Stimulated activated naive B cell treated with anti-CD40 and anti-IgM and Interleukin-4, amounts not matched to agents 10 μg/mL and 1 μg/mL and 100 μg/mL, for 72 hours (primary cell): Measurements from ENCODE around the gene SCARB1.
"Not testable (repeated sequence)": the region's sequence is repeated elsewhere in the genome, so short reads cannot be mapped to it uniquely, and the experiment has no call there.

Experiments
- ATAC-seq, 2 donors: fragments of 150-1000 bp; cut with Tn5 transposase; replicated peaks; 2 replicates each; pipeline ENCODE4 v1.10.0; 2021; ENCODE audit warnings: moderate library complexity in 1 of 2
- DNase-seq: peaks from one replicate; pipeline ENCODE4 v3.0.0; 2021
- H3K27ac Mint-ChIP-seq: one replicate; pipeline ENCODE4 v1.8.0; 2022; ENCODE audit warnings: mild to moderate bottlenecking, mixed read lengths
- H3K27me3 Mint-ChIP-seq, 2 donors: one replicate each; pipeline ENCODE4 v1.8.0; 2022; ENCODE audit warnings: mixed read lengths in 2 of 2
- H3K36me3 Mint-ChIP-seq, 2 donors: one replicate each; pipeline ENCODE4 v1.8.0; 2022; ENCODE audit warnings: mixed read lengths in 2 of 2, mild to moderate bottlenecking in 1 of 2
- H3K4me1 Mint-ChIP-seq, 2 donors: one replicate each; pipeline ENCODE4 v1.8.0; 2022; ENCODE audit warnings: mixed read lengths in 2 of 2, mild to moderate bottlenecking in 1 of 2
- H3K4me3 Mint-ChIP-seq, 2 donors: one replicate each; pipeline ENCODE4 v1.8.0; 2022; ENCODE audit warnings: mild to moderate bottlenecking in 2 of 2, mixed read lengths in 2 of 2, moderate library complexity in 1 of 2
- H3K9me3 Mint-ChIP-seq, 2 donors: one replicate each; pipeline ENCODE4 v1.8.0; 2022; ENCODE audit warnings: mixed read lengths in 2 of 2, mild to moderate bottlenecking in 1 of 2

The SCARB1 gene

DNA sequence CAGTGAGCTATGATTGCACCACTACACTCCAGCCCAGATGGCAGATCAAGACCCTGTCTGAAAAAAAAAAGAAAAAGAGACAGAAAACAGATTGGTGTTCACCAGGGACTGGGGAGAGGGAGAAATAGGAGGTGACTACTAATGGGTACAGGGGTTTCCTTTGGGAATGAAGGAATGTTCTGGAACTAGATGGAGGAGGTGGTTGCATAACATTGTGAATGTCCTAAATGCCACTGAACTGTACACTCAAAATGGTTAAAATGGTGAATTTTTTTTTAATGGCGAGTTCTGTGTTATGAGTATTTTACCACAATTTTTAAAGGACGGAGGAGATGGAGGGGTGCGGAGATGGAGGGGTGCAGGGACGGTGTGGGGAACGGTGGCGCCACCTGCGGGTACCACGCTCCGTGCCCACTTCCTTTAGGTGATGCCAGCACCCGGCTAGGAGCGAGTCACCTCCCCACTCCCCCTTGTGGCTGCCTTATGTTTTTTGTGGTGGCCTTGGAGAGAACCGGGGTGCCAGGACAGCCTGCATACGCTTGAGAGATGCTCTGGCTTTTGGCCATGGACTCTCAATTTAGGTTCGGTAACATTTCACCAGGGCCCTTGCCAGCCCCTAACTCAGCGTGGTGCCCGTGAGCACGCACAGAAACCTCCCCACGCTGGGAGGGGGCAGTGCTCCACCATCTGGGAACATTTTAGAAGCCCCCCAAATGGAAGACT, 34.7 kb upstream of the SCARB1 start:
- Mint-ChIP-seq H3K27ac (no peak overlapping the region), H3K4me1 (peaks cover 13 to 36% of the 10 kb centered on the region in 2 donors), H3K9me3 (no peaks in the 10 kb centered on the region), H3K4me3 (peak overlapping the region; percentile 58 to 80), H3K27me3 (no peaks in the 10 kb centered on the region), H3K36me3 (peaks cover 7 to 8% of the 10 kb centered on the region in 2 donors)
- DNase-seq (no peak), ATAC-seq (peak; percentile 79 to 85)

DNA sequence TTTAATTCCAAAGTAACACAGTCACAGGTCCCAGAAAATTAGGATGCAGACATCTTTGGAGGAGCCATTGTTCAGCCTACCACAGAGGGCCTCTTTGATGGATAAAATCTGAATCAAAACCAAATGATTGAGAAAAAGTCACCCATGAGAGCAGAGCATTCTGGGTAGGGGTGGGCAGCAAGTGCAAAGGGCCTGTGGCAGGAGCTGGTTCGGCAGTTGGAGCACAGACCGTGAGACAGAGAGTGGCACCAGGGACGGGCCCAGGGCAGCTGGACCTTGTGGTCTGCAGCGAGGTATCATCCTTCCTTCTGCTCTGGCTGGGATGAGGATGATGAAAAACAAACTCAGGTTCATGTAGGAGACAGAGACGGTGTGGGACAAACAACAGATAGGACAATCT, 32.8 kb upstream of the SCARB1 start:
- no peaks in the 10 kb centered on the region for H3K27me3 Mint-ChIP-seq
- H3K4me3 Mint-ChIP-seq = no peak overlapping the region
- no peaks in the 10 kb centered on the region for H3K9me3 Mint-ChIP-seq

DNA sequence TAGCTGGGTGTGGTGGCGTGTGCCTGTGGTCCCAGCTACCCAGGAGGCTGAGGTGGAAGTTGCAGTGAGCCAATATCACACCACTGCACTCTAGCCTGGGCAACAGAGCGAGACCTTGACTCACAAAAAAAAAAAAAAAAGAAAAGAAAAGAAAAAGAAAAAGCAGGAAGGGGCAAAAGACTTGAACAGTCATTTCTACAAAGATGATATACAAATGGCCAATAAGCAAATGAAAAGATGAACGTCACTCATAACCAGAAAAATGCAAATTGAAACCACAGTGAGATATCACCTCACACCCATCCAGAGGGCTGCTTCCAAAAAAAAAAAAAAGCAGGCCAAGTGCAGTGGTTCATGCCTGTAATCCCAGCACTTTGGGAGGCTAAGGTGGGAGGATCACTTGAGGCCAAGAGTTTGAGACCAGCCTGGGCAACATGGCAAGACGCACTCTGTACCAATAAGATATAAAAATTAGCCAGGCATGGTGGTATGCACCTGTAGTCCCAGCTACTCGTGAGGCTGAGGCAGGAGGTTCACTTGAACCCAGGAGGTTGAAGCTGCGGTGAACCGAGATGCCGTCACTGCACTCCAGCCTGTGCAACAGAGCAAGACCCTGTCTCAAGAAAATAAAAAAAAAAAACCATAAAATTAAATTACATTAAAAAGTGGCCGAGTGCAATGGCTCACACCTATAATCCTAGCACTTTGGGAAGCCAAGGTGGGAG, 30.3 kb upstream of the SCARB1 start:
- DNase-seq = no peak
- Mint-ChIP-seq H3K4me1 (peaks cover 12 to 21% of the 10 kb centered on the region in 2 donors), H3K27ac (peak overlapping the region; percentile 62), H3K27me3 (no peaks in the 10 kb centered on the region), H3K36me3 (peaks cover 7 to 8% of the 10 kb centered on the region in 2 donors), H3K4me3 (no peak overlapping the region), H3K9me3 (no peaks in the 10 kb centered on the region)
- peak; percentile 75 to 78 for ATAC-seq

More for the DNA sequence above, 32.8 kb upstream of the SCARB1 start:
- Mint-ChIP-seq H3K36me3 (peaks cover 7 to 8% of the 10 kb centered on the region in 2 donors), H3K4me1 (peaks cover 13 to 25% of the 10 kb centered on the region in 2 donors), H3K27ac (no peak overlapping the region)
- DNase-seq (no peak), ATAC-seq (no peak)

DNA sequence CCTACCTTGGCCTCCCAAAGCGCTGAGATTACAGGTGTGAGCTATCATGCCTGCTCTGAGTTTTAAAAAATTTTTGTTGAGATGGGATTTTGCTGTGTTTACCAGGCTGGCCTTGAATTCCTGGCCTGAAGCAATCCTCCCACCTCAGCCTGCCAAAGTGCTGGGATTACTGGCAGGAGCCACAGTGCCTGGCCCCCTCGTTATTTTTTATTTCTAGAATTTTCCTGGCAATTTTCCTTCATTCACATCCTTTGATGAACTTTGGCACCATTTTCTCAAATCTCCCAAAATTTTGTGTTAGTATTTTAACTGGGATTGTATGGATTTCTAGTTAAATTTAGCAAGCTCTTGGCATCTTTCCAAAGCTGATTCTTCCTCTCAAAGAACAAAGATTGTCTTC, 24.6 kb upstream of the SCARB1 start:
- Mint-ChIP-seq H3K4me1 (peaks cover 20 to 30% of the 10 kb centered on the region in 2 donors), H3K4me3 (no peak overlapping the region), H3K36me3 (no peaks in the 10 kb centered on the region), H3K27me3 (no peaks in the 10 kb centered on the region), H3K9me3 (no peaks in the 10 kb centered on the region), H3K27ac (no peak overlapping the region)
- ATAC-seq = no peak
- DNase-seq = no peak

DNA sequence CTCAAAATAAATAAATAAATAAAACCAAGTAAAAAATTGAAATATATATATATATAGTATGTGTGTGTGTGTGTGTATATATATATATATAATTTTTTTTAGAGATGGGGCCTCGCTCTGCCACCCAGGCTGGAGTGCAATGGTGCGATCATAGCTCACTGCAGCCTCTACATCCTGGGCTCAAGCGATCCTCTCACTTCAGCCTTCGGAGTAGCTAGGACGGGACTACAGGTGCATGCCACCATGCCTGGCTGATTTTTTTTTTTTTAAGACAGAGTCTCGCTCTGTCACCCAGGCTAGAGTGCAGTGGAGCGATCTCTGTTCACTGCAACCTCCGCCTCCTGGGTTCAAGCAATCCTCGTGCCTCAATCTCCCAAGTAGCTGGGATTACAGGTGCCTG, 24.1 kb upstream of the SCARB1 start:
- peaks cover 24 to 33% of the 10 kb centered on the region in 2 donors for H3K4me1 Mint-ChIP-seq
- ATAC-seq, H3K27ac Mint-ChIP-seq, H3K4me3 Mint-ChIP-seq, DNase-seq, H3K36me3 Mint-ChIP-seq, H3K27me3 Mint-ChIP-seq, H3K9me3 Mint-ChIP-seq: not testable (repeated sequence)

DNA sequence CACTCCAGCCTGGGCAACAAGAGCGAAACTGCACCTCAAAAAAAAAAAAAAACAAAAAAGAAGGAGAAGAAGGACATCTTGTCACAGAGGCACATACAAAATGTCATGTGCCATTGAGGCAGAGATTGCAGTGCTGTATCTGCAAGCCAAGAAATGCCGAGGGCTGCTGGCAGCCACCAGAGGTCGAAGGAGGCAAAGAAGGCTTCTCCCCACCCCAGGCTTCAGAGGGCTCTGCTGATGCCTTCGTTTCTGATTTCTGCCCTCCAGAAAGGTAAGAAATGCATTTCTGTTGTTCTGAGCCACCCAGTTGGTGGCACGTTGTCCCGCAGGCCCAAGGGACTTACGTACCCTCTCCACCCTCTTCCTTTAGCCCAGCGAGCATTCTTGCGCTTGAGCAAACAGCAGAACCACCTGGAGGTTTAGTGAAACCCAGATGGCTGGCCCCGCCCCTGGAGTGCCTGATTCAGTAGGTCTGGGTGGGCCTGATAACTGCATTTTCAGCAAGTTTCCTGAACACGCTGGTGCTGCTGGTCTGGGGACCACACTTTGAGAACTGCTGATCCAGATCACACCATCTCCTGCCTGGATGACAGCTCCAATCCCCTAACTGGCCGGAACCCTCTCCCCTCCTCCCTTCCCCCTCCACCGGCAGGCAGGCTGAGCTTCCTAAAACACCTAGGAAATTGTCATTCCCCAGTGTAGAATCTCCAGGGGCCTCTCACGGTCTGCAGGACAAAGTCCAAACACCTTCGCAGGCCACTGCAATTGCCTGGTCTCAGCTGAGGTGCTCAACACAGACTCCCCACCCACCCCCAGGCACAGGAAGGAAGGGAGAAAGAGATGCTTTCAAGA, 21.1 kb upstream of the SCARB1 start:
- ATAC-seq = peak; percentile 89 to 91
- Mint-ChIP-seq H3K9me3 (no peaks in the 10 kb centered on the region), H3K27me3 (no peaks in the 10 kb centered on the region), H3K36me3 (peaks cover 0 to 2% of the 10 kb centered on the region in 2 donors), H3K27ac (peak overlapping the region; percentile 82), H3K4me1 (peaks cover 41 to 53% of the 10 kb centered on the region in 2 donors), H3K4me3 (peak overlapping the region; percentile 69 to 71)
- peak; percentile 48 for DNase-seq

DNA sequence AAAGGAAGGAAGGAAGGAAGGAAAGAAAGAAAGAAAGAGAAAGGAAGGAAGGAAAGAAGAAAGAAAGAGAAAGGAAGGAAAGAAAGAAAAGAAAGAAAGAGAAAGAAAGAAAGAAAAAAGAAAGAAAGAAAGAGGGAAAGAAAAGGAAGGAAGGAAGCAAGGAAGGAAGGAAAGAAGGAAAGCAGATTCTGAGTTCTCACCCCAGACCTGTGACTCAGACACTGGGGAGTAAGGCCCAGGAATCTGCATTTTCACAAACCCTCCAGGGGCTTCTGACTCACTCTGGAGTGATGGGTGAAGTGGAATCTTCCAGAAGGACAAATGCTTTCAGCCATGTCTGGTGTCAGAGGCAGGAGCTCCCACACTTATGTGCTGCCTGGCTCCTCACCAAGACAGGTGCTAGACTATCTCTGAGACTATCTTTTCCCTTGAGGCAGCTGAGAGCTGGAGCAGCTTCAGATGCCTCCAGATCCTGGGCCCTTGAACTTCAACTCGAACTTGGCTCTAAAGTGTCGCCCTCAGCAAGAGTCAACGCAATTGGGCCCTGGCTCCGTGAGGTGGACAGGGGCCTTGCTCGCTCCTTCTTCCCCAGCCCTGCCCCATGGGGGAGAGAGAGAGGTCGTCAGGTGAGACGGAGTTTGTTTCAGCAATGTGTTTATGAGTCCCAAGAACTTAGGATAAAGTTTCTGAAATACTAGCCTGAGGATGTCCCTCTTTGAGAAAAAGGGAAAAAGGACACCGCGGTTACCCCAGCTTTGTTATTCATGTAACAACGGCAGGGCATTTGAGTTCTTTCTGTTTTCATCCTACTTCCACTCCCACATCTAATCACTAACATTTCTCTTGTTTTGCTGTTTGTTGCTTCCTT, 19.8 kb upstream of the SCARB1 start:
- H3K27ac Mint-ChIP-seq = peak overlapping the region; percentile 68
- H3K27me3 Mint-ChIP-seq = no peaks in the 10 kb centered on the region
- H3K9me3 Mint-ChIP-seq = no peaks in the 10 kb centered on the region
- peaks cover 0 to 3% of the 10 kb centered on the region in 2 donors for H3K36me3 Mint-ChIP-seq
- H3K4me1 Mint-ChIP-seq = peaks cover 43 to 53% of the 10 kb centered on the region in 2 donors
- DNase-seq = no peak
- H3K4me3 Mint-ChIP-seq = peak overlapping the region in 1 of 2 donors; percentile 1
- peak in 1 of 2 donors; percentile 21 for ATAC-seq

DNA sequence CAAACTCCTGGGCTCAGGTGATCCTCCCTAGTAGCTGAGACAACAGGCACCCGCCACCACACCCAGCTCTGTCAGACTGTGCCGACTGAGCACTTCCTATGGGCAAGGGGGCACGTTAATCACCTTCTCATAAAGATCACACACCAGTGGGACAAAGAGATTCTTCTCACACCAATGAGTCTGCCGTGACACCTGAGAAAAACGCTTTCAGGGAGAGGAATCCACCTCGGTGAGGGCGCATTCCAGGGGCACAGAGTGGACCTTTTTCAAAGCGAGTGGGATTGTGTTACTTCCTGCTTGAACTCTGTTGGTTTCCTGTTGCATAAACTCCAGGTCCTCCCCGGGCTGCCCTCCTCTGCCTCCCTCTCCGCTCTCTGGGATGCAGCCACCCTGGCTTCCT, 17.5 kb upstream of the SCARB1 start:
- H3K9me3 Mint-ChIP-seq = no peaks in the 10 kb centered on the region
- no peak overlapping the region for H3K27ac Mint-ChIP-seq
- peaks cover 0 to 2% of the 10 kb centered on the region in 2 donors for H3K27me3 Mint-ChIP-seq
- H3K4me1 Mint-ChIP-seq = peaks cover 43 to 53% of the 10 kb centered on the region in 2 donors
- H3K4me3 Mint-ChIP-seq = peak overlapping the region in 1 of 2 donors; percentile 25
- ATAC-seq (no peak), DNase-seq (no peak)
- H3K36me3 Mint-ChIP-seq = peaks cover 0 to 4% of the 10 kb centered on the region in 2 donors

DNA sequence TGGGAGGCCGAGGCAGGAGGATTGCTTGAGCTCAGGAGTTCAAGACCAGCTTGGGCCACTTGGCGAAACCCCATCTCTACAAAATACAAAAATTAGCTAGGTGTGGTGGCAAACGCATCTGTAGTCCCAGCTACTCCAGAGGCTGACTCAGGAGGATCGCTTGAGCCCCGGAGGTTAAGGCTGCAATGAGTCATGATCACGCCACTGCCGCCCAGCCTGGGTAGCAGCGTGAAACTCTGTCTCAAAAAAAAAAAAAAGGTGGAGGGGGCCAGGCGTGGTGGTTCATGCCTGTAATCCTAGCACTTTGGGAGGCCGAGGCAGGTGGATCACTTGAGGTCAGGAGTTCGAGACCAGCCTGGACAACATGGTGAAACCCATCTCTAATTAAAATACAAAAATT, 16.7 kb upstream of the SCARB1 start:
- not testable (repeated sequence) for H3K27ac Mint-ChIP-seq, DNase-seq, ATAC-seq, H3K9me3 Mint-ChIP-seq, H3K4me3 Mint-ChIP-seq, H3K36me3 Mint-ChIP-seq, H3K27me3 Mint-ChIP-seq
- H3K4me1 Mint-ChIP-seq = peaks cover 43 to 46% of the 10 kb centered on the region in 2 donors

DNA sequence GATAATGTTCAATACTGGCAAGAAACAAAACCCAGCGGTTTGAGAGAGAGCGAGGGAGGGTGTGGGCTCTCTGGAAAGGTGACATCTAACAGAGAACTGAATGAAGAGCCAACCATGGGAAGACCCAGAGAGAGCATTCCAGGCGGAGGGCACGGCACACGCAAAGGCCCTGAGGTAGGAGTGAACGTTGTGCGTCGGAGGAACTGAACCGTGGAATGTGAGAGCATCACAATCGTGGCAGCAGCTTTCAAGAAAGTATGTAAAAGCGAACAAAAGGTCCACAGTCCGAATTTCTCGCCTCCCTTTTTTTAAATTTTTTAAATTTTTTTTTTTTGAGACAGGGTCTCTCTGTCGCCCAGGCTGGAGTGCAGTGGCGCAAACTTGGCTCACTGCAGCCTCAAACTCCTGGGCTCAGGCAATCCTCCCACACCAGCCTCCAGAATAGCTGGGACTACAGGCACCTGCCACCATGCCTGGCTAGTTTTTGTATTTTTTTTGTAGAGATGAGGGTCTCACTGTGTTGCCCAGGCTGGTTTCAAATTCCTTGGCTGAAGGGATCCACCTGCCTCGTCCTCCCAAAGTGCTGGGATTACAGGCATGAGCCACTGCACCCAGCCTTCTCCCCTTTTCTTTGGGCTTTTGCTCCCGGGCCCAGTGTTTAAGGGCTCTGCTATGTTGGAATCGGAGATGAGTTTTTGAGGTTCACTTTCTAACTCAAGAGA, 15.3 kb upstream of the SCARB1 start:
- no peak overlapping the region for H3K27ac Mint-ChIP-seq
- H3K4me1 Mint-ChIP-seq = peaks cover 32 to 35% of the 10 kb centered on the region in 2 donors
- no peak for ATAC-seq
- peaks cover 0 to 4% of the 10 kb centered on the region in 2 donors for H3K36me3 Mint-ChIP-seq
- no peak overlapping the region for H3K4me3 Mint-ChIP-seq
- DNase-seq = no peak
- peaks cover 0 to 3% of the 10 kb centered on the region in 2 donors for H3K27me3 Mint-ChIP-seq
- H3K9me3 Mint-ChIP-seq = no peaks in the 10 kb centered on the region

DNA sequence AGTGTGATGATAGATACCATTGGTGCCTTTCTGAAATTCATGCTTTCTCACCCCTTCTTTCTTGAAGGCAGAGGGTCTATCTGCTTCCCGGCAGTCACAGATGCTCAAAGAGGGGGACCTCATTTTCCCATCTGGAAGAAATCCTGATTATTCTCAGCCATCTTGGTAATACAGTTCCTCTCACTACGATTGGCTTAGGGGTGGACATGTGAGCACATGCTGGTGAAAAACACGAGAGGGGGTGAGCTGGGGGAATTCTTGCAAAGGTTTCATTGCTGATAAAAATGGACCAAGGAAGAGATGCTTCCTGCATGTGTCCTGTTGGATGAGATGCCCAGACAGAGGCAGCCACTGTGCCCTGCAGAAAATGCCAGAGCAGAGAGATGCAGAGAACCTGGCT, 13.8 kb upstream of the SCARB1 start:
- Mint-ChIP-seq H3K9me3 (no peaks in the 10 kb centered on the region), H3K4me3 (no peak overlapping the region), H3K4me1 (peaks cover 17 to 24% of the 10 kb centered on the region in 2 donors), H3K27ac (no peak overlapping the region), H3K36me3 (peaks cover 0 to 4% of the 10 kb centered on the region in 2 donors), H3K27me3 (peaks cover 0 to 3% of the 10 kb centered on the region in 2 donors)
- ATAC-seq (no peak), DNase-seq (no peak)

DNA sequence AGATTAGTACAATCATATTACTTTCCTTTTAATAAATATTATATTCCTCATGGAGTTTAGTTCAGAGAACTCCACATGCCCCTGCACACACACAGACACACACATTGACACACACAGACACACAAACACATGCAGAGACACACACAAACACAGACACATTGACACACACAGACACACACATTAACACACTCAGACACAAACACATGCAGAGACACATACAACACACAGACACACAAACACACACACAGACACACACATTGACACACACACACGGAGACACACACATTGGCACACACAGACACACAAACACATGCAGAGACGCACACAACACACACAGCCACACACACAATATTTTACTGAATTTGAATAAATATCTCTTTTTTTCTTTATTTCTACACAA, 12.5 kb upstream of the SCARB1 start:
- Mint-ChIP-seq H3K4me1 (peaks cover 5 to 13% of the 10 kb centered on the region in 2 donors), H3K27ac (no peak overlapping the region), H3K27me3 (peaks cover 0 to 3% of the 10 kb centered on the region in 2 donors), H3K9me3 (no peaks in the 10 kb centered on the region), H3K36me3 (peaks cover 0 to 2% of the 10 kb centered on the region in 2 donors), H3K4me3 (no peak overlapping the region)
- no peak for ATAC-seq
- DNase-seq = no peak

DNA sequence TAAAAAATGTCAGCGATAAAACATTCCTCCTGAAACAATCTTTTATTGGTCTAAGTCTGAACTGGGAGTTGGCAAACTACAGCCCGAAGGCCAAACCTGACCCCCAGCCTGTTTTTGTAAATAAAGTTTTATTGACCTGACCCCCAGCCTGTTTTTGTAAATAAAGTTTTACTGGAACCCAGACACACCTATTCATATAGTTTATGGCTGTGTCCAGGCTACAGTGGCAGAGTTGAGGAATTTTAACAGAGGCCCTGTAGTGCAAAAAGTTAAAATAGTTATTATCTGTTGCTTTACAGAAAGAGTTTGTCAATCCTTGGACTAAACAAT, 12.1 kb upstream of the SCARB1 start:
- no peak overlapping the region for H3K27ac Mint-ChIP-seq
- H3K27me3 Mint-ChIP-seq = peaks cover 0 to 3% of the 10 kb centered on the region in 2 donors
- no peak overlapping the region for H3K4me3 Mint-ChIP-seq
- DNase-seq (no peak), ATAC-seq (no peak)
- peaks cover under 1 to 9% of the 10 kb centered on the region in 2 donors for H3K4me1 Mint-ChIP-seq
- peaks cover 0 to 2% of the 10 kb centered on the region in 2 donors for H3K36me3 Mint-ChIP-seq
- no peaks in the 10 kb centered on the region for H3K9me3 Mint-ChIP-seq
